ENCODE results near the gene HOATZ. TPM values are rescaled to one million over a fixed set of nuclear protein-coding genes. Genes with fewer than 3 reads are reported as not detected.

The HOATZ gene
- total RNA-seq, result not detected in 2 replicates

DNA sequence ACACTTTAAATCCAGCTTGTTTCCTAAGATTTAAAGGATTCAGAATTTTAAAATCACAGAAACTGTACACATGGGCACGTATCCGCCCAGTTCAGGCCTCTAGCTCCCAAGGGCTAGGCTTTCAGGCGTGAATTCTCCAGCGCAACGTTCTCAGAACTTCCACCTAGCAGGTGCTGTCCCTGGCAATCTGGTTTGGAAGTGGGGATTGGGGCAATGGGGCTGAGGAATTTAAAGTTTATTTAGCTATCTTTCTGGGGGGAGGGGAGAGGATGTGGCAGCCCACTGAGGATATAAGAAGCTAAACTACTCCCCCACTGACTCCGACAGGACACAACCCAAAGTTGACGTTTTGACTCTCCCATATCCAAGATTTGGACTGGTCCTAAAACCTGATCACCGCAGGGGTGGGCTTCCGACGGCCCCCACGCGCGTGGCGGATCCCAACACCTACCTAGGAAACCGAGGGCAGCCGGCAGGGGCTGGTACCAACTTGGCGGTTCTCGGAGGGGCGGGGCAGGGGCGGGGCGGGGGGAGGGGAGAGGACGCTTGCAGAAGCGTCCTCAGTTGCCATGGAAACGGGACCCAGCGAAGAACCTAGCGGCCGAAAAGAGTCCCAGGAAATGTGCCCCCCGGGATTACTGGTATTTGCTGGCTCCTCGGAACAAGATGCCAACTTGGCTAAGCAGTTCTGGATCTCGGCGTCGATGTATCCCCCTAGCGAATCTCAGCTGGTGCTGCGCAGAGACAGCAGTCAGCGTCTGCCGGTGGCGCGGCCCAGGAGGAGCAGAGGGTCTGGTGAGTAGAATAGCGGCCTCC is at the start of gene HOATZ:
Gene HOATZ (plus strand): TSS at position 563 of the 816 bp plus-strand sequence. CDS start 7 bp downstream, at position 570.

DNA sequence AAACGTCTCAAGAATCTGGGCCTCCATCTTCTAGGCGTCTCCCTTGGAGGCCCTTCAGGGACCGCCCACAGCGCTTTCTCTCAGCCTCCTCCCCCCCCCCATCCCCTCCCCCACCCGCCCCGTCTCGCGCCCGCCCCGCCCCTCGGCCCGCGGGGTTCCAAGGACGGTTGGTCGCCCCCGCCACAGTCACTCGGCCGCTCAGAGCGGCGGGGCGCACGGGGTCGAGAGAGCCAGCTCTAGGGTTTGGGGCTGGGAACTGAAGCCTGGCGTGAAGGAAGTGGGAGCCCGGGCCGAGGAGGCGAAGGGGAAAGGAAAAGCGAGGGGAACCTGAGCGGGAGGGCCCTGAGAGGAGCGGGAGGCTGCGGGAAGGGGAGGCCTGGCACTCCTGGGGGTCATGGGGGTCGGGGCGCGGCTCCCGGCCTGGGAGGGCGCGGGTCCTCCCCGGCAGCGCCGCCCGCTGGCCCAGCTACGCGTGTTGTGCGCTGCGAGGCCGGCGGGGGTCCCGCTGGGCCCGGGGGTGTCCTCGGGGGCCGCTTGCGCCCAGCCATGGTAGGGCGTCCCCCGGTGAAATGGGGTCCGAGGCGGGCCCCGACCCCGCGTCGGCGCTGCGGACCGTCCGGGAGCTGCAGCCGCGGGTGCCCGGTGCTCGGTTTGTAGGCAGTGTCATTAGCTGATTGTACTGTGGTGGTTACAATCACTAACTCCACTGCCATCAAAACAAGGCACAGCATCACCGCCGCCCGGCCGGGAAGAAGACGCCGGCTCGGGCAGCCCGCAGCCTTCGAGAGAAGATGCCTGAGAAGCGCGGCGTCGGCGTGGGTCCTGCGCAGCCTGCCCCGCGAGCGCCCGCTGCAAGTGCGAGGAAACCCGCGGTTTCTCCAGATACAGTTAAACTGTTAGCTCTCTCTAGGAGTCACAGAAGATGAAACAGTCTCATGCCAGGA is 2.0 kb upstream of the HOATZ start, which contains the start of gene BTG4:
Gene BTG4 (minus strand): TSS at position 91 of the 944 bp plus-strand sequence. CDS start 13,610 bp downstream, outside the sequence.

DNA sequence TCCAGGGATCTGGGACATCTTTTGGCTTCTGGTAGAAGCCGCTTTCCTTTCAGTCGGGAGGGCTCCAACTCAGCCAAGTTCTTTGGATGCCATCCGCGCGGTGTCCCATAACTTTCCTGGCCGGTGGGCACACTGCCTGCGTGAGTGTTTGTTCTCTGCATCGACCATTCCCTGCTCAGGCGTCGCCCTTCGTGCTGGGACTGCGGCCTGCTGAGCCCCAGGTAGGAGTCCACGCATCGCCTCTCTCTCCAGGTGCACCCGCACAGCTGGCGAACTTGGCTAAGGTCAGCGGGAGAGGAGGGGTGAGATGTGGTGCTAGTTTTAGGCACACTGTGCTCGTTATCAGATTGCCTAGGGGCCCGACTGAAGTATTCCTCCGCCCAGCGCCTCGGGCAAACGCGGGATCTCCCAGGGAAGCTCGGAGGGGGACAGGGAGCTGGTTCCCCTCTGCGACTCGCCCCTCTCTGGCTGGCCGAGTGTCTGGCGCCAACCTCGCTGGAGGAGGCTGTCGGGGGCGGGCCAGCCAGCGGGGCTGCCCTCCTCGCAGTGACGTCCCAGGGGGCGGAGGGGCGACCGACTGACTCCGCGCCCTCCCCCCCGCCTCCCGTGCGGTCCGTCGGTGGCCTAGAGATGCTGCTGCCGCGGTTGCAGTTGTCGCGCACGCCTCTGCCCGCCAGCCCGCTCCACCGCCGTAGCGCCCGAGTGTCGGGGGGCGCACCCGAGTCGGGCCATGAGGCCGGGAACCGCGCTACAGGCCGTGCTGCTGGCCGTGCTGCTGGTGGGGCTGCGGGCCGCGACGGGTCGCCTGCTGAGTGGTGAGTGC is 25.7 kb downstream of the HOATZ start, which contains the start of gene LAYN:
Gene LAYN (plus strand): TSS at position 607 of the 823 bp plus-strand sequence. CDS start 124 bp downstream, at position 731.

Other genes starting within 250 kb of the HOATZ start
- gene POU2AF3, start 216.2 kb upstream of the HOATZ start, total RNA-seq, result not detected in 2 replicates
- gene POU2AF1, start 135.5 kb upstream of the HOATZ start, total RNA-seq, result not detected in 2 replicates
- not detected in 2 replicates for gene BTG4, start 2.4 kb upstream of the HOATZ start, total RNA-seq
- gene LAYN, start 25.9 kb downstream of the HOATZ start, total RNA-seq, result 146 and 171 TPM in 2 replicates
- 11.3 and 13.0 TPM in 2 replicates for gene SIK2, start 87.7 kb downstream of the HOATZ start, total RNA-seq

Measured in dermis lymphatic vessel endothelial cell (primary cell).